Omental fat pad (tissue), 4 donors: Measurements from ENCODE around the gene SSX4. TPM values are rescaled to one million over a fixed set of nuclear protein-coding genes. Genes with fewer than 3 reads are reported as not detected.
"Not testable (repeated sequence)": the region's sequence is repeated elsewhere in the genome, so short reads cannot be mapped to it uniquely, and the experiment has no call there.

ENCODE experiments used
- ATAC-seq: fragments of 150-250 bp; one replicate; pipeline ENCODE4 v1.9.1; 2016; ENCODE audit warnings: mild to moderate bottlenecking, moderate library complexity; ENCODE audit not compliant: low FRiP score
- DNase-seq: peaks from one replicate; pipeline ENCODE4 v3.0.0-alpha.2; 2019; ENCODE audit warnings: low spot score
- CTCF ChIP-seq, 3 donors: fragments of 450-650 bp; IDR thresholded peaks; one replicate each; pipeline ENCODE4 v1.5.1; 2016 to 2017; ENCODE audit warnings: antibody characterized with exemption in 3 of 3, mild to moderate bottlenecking in 3 of 3, moderate library complexity in 2 of 3
- total RNA-seq, 4 donors: library from RNA; depleted of rRNA; stranded (reverse); fragments of >200 nt; gene quantifications; one replicate each; pipeline ENCODE4 v1.1.0, GENCODE V29; 2016

The SSX4 gene
- total RNA-seq: not detected

GRCh38 chrX:48383239-48383638, at the start of gene SSX4:
SSX4 (plus strand) TSS chrX:48383539; CDS start chrX:48384054, 515 bp downstream.
- not testable (repeated sequence) for ATAC-seq, DNase-seq

GRCh38 chrX:48346059-48346458, 37.3 kb upstream of the SSX4 start:
- ATAC-seq, DNase-seq: not testable (repeated sequence)

- ATAC-seq, DNase-seq: not testable (repeated sequence)
Observed at GRCh38 chrX:48356315-48357094, 26.8 kb upstream of the SSX4 start, which contains the start of gene SSX3. SSX3 (minus strand) TSS chrX:48356703; CDS start chrX:48355249, 1,454 bp downstream.

GRCh38 chrX:48357681-48358080, 25.7 kb upstream of the SSX4 start:
- no peak for TF ChIP-seq CTCF (IDR thresholded peaks at IDR 0.05)
- ATAC-seq: no peak
- no peak for DNase-seq

- DNase-seq, ATAC-seq: not testable (repeated sequence)
Observed at GRCh38 chrX:48359281-48359680, 24.1 kb upstream of the SSX4 start.

GRCh38 chrX:48367717-48368408, 15.5 kb upstream of the SSX4 start:
- DNase-seq, ATAC-seq: not testable (repeated sequence)

GRCh38 chrX:48370408-48370807, 12.9 kb upstream of the SSX4 start:
- not testable (repeated sequence) for DNase-seq, ATAC-seq

- not testable (repeated sequence) for DNase-seq, ATAC-seq
Observed at GRCh38 chrX:48396931-48397330, 13.6 kb downstream of the SSX4 start.

- not testable (repeated sequence) for ATAC-seq
- DNase-seq: peak; percentile 0
Observed at GRCh38 chrX:48397825-48398224, 14.5 kb downstream of the SSX4 start.

- not testable (repeated sequence) for ATAC-seq, DNase-seq
Observed at GRCh38 chrX:48411860-48412259, 28.5 kb downstream of the SSX4 start, which contains the start of gene SSX4B. SSX4B (minus strand) TSS chrX:48411960; CDS start chrX:48411372, 588 bp downstream.

- not testable (repeated sequence) for DNase-seq, ATAC-seq
Observed at GRCh38 chrX:48427027-48427716, 43.8 kb downstream of the SSX4 start.

- not testable (repeated sequence) for ATAC-seq, DNase-seq
Observed at GRCh38 chrX:48429606-48430005, 46.3 kb downstream of the SSX4 start.

GRCh38 chrX:48430166-48430565, 46.8 kb downstream of the SSX4 start:
- not testable (repeated sequence) for ATAC-seq, DNase-seq

- not testable (repeated sequence) for DNase-seq
Observed at GRCh38 chrX:48433713-48434112, 50.4 kb downstream of the SSX4 start.

More at GRCh38 chrX:48433713-48434112, 50.4 kb downstream of the SSX4 start:
- not testable (repeated sequence) for ATAC-seq
